Measurements from ENCODE around the gene JMJD8. TPM values are rescaled to one million over a fixed set of nuclear protein-coding genes. Genes with fewer than 3 reads are reported as not detected.

Gene JMJD8
- total and polyA plus RNA-seq, 9 of the 15 experiments (the other 6 are each of a cell fraction or from before 2014, with no cell fraction given): 1.2 to 50.6 (median 29.3) TPM

- TF ChIP-seq FOXM1 (IDR thresholded peaks at IDR 0.05; ENCODE audit: low read depth) (no peak), FOXM1 (CRISPR knock-in tag; IDR thresholded peaks at IDR 0.05; ENCODE audit: low read depth) (peak; percentile 95), ZBTB9 (CRISPR knock-in tag; IDR thresholded peaks at IDR 0.05) (no peak), TCF3 (CRISPR knock-in tag; IDR thresholded peaks at IDR 0.05) (no peak), POLR2B (IDR thresholded peaks at IDR 0.05; ENCODE audit: low read depth, partially characterized antibody) (peak; percentile 61), THAP12 (CRISPR knock-in tag; IDR thresholded peaks at IDR 0.05) (peak; percentile 42; the same call in 1 of the 2 replicates), ZBTB2 (IDR thresholded peaks at IDR 0.05) (no peak), SAFB (IDR thresholded peaks at IDR 0.05; ENCODE audit: borderline replicate concordance, low read depth, low read length) (peak; percentile 13; the same call in 1 of the 2 replicates), DNMT1 (IDR thresholded peaks at IDR 0.05) (no peak), FIP1L1 (IDR thresholded peaks at IDR 0.05; ENCODE audit: low read depth, low read length, poor library complexity, severe bottlenecking) (no peak), RBFOX2 (IDR thresholded peaks at IDR 0.05; ENCODE audit: low read depth, low read length) (no peak), DPF2 (IDR thresholded peaks at IDR 0.05) (no peak), CAMTA2 (CRISPR knock-in tag; conservative IDR thresholded peaks at IDR 0.05) (no peak), PHTF2 (CRISPR knock-in tag; IDR thresholded peaks at IDR 0.05) (no peak), RHOXF2B (CRISPR knock-in tag; conservative IDR thresholded peaks at IDR 0.05) (no peak), FOXO4 (CRISPR knock-in tag; IDR thresholded peaks at IDR 0.05) (0 out of 2 replicates have a peak, but pooled peaks have one; percentile 40), CBFB (CRISPR knock-in tag; IDR thresholded peaks at IDR 0.05) (peak; percentile 25; the same call in 1 of the 2 replicates), CSDE1 (IDR thresholded peaks at IDR 0.05) (no peak; a peak in 1 of 4 replicates)
These were observed 48.4 kb downstream of the JMJD8 start (continued) for GRCh38 chr16:635573-636205.

Measured in K562 (cell line).